Glutamatergic neuron (in vitro differentiated cells): ENCODE data around the gene KLHL7. TPM values are rescaled to one million over a fixed set of nuclear protein-coding genes. Genes with fewer than 3 reads are reported as not detected.
A peak's percentile ranks its signal among the peaks of the same experiment; 100 is the strongest.

Experiments used
- DNase-seq: peaks from one replicate; pipeline ENCODE4 v3.0.0; 2022
- H3K27ac Mint-ChIP-seq: one replicate; pipeline ENCODE4 v1.8.0; 2020; ENCODE audit warnings: mild to moderate bottlenecking, mixed read lengths, inconsistent platforms; ENCODE audit not compliant: unreplicated experiment
- H3K27me3 Mint-ChIP-seq: one replicate; pipeline ENCODE4 v1.8.0; 2020; ENCODE audit warnings: mild to moderate bottlenecking, moderate library complexity, mixed read lengths, inconsistent platforms; ENCODE audit not compliant: unreplicated experiment
- H3K36me3 Mint-ChIP-seq: one replicate; pipeline ENCODE4 v1.8.0; 2020; ENCODE audit warnings: mild to moderate bottlenecking, mixed read lengths, inconsistent platforms; ENCODE audit not compliant: unreplicated experiment
- H3K4me1 Mint-ChIP-seq: one replicate; pipeline ENCODE4 v1.8.0; 2020; ENCODE audit warnings: mild to moderate bottlenecking, low read depth, mixed read lengths, inconsistent platforms; ENCODE audit not compliant: unreplicated experiment
- H3K4me3 Mint-ChIP-seq: one replicate; pipeline ENCODE4 v1.8.0; 2020; ENCODE audit warnings: mild to moderate bottlenecking, mixed read lengths, inconsistent platforms; ENCODE audit not compliant: unreplicated experiment
- H3K9me3 Mint-ChIP-seq: one replicate; pipeline ENCODE4 v1.8.0; 2020; ENCODE audit warnings: mild to moderate bottlenecking, moderate library complexity, mixed read lengths, inconsistent platforms; ENCODE audit not compliant: unreplicated experiment
- CTCF ChIP-seq: fragments of 200-600 bp; sonication (generic); IDR thresholded peaks from one replicate; pipeline ENCODE4 v1.5.0; 2021; ENCODE audit not compliant: partially characterized antibody, unreplicated experiment
- long read RNA-seq: library from polyadenylated mRNA; unstranded; transcript quantifications from one replicate; pipeline ENCODE4 v2.0.0, GENCODE V29; 2020; ENCODE audit not compliant: unreplicated experiment
- total RNA-seq: library from RNA; stranded (reverse); fragmentation: NEBNext Ultra II Directional; extraction: Animal tissue kit (Norgen Biotek cat#: 25700); gene quantifications from one replicate; pipeline ENCODE4 v1.2.1, GENCODE V29; 2021; ENCODE audit not compliant: unreplicated experiment

KLHL7 gene
- 86.7 TPM for total RNA-seq
- long read RNA-seq, full-length matches to known transcripts = 40 of 52 reads
- long read RNA-seq, partial matches to known transcripts = 6 of 52 reads
- long read RNA-seq, other reads (novel, unspliced or antisense) = 6 of 52 reads

GRCh38 chr7:23105644-23106056, at the start of gene KLHL7:
KLHL7 (plus strand) TSS chr7:23105785; CDS start chr7:23106027, 242 bp downstream.
- peaks cover 22% of the 10 kb centered on the region for H3K4me1 Mint-ChIP-seq
- peaks cover 8% of the 10 kb centered on the region for H3K9me3 Mint-ChIP-seq
- DNase-seq = peak; percentile 98
- H3K4me3 Mint-ChIP-seq = peak within 1 kb of the TSS; percentile 97
- peaks cover 10% of the 10 kb centered on the region for H3K36me3 Mint-ChIP-seq
- H3K27me3 Mint-ChIP-seq = peaks cover 8% of the 10 kb centered on the region
- TF ChIP-seq CTCF = no peak
- H3K27ac Mint-ChIP-seq = peak within 1 kb of the TSS; percentile 99

GRCh38 chr7:23058408-23059096, 47.0 kb upstream of the KLHL7 start:
- Mint-ChIP-seq H3K4me1 (peaks cover 6% of the 10 kb centered on the region), H3K9me3 (no peaks in the 10 kb centered on the region), H3K4me3 (no peak overlapping the region), H3K36me3 (no peaks in the 10 kb centered on the region), H3K27me3 (no peaks in the 10 kb centered on the region), H3K27ac (no peak overlapping the region)
- DNase-seq = no peak
- TF ChIP-seq CTCF = no peak

GRCh38 chr7:23061327-23061726, 44.3 kb upstream of the KLHL7 start:
- H3K9me3 Mint-ChIP-seq = no peaks in the 10 kb centered on the region
- no peak overlapping the region for H3K27ac Mint-ChIP-seq
- DNase-seq = no peak
- TF ChIP-seq CTCF = no peak
- no peaks in the 10 kb centered on the region for H3K36me3 Mint-ChIP-seq
- H3K4me3 Mint-ChIP-seq = no peak overlapping the region
- peaks cover 2% of the 10 kb centered on the region for H3K4me1 Mint-ChIP-seq
- peaks cover 2% of the 10 kb centered on the region for H3K27me3 Mint-ChIP-seq

GRCh38 chr7:23062452-23062851, 43.1 kb upstream of the KLHL7 start:
- no peak for DNase-seq
- Mint-ChIP-seq H3K27ac (no peak overlapping the region), H3K9me3 (no peaks in the 10 kb centered on the region), H3K4me3 (no peak overlapping the region), H3K36me3 (no peaks in the 10 kb centered on the region), H3K27me3 (peaks cover 2% of the 10 kb centered on the region), H3K4me1 (peaks cover 2% of the 10 kb centered on the region)
- no peak for TF ChIP-seq CTCF

- H3K36me3 Mint-ChIP-seq = no peaks in the 10 kb centered on the region
- no peak overlapping the region for H3K27ac Mint-ChIP-seq
- TF ChIP-seq CTCF = no peak
- H3K9me3 Mint-ChIP-seq = no peaks in the 10 kb centered on the region
- H3K4me1 Mint-ChIP-seq = no peaks in the 10 kb centered on the region
- H3K27me3 Mint-ChIP-seq = peaks cover 2% of the 10 kb centered on the region
- H3K4me3 Mint-ChIP-seq = no peak overlapping the region
- DNase-seq = no peak
These were observed 39.6 kb upstream of the KLHL7 start for GRCh38 chr7:23065974-23066373.
